ENCODE measurements around the gene GRIN2B. TPM values are rescaled to one million over a fixed set of nuclear protein-coding genes. Genes with fewer than 3 reads are reported as not detected.

Gene GRIN2B
- total RNA-seq = not detected
- 0 to 0.58 reads per million in 2 donors for total RNA-seq

- no peak for ATAC-seq
- no peaks in the 10 kb centered on the region for H3K9me3 ChIP-seq (ENCODE audit: control insufficient read depth, low read length, poor library complexity, severe bottlenecking)
- Mint-ChIP-seq H3K4me1 (peaks cover 8% of the 10 kb centered on the region), H3K27ac (no peak within 1 kb of the TSS), H3K36me3 (ENCODE audit: low read depth) (peaks cover 9% of the 10 kb centered on the region), H3K4me3 (peak within 1 kb of the TSS; percentile 71), H3K27me3 (peaks cover 70% of the 10 kb centered on the region)
- DNase-seq = no peak
These were observed at the start of gene GRIN2B for GRCh38 chr12:13981296-13981962. GRIN2B (minus strand) TSS chr12:13981602; CDS start chr12:13866208, 115,394 bp downstream.

GRCh38 chr12:14026537-14026936 lies 45.1 kb upstream of the GRIN2B start:
- no peaks in the 10 kb centered on the region for H3K4me1 Mint-ChIP-seq
- DNase-seq = no peak
- H3K36me3 Mint-ChIP-seq (ENCODE audit: low read depth) = no peaks in the 10 kb centered on the region
- no peak overlapping the region for H3K4me3 Mint-ChIP-seq
- H3K27me3 Mint-ChIP-seq = peaks cover 8% of the 10 kb centered on the region
- no peaks in the 10 kb centered on the region for H3K9me3 ChIP-seq (ENCODE audit: control insufficient read depth, low read length, poor library complexity, severe bottlenecking)
- ATAC-seq = no peak
- no peak overlapping the region for H3K27ac Mint-ChIP-seq

GRCh38 chr12:14024591-14024990 lies 43.2 kb upstream of the GRIN2B start:
- Mint-ChIP-seq H3K36me3 (ENCODE audit: low read depth) (no peaks in the 10 kb centered on the region), H3K27ac (no peak overlapping the region), H3K27me3 (peaks cover 8% of the 10 kb centered on the region), H3K4me3 (no peak overlapping the region), H3K4me1 (no peaks in the 10 kb centered on the region)
- ATAC-seq (no peak), DNase-seq (no peak)
- H3K9me3 ChIP-seq (ENCODE audit: control insufficient read depth, low read length, poor library complexity, severe bottlenecking) = no peaks in the 10 kb centered on the region

- H3K9me3 ChIP-seq (ENCODE audit: control insufficient read depth, low read length, poor library complexity, severe bottlenecking) = no peaks in the 10 kb centered on the region
- H3K4me3 Mint-ChIP-seq = no peak overlapping the region
- no peaks in the 10 kb centered on the region for H3K36me3 Mint-ChIP-seq (ENCODE audit: low read depth)
- H3K27ac Mint-ChIP-seq = no peak overlapping the region
- ATAC-seq = no peak
- no peak for DNase-seq
- H3K27me3 Mint-ChIP-seq = no peaks in the 10 kb centered on the region
- H3K4me1 Mint-ChIP-seq = no peaks in the 10 kb centered on the region
These were observed 36.7 kb upstream of the GRIN2B start for GRCh38 chr12:14018080-14018479.

GRCh38 chr12:14010989-14011388 lies 29.6 kb upstream of the GRIN2B start:
- no peaks in the 10 kb centered on the region for H3K4me1 Mint-ChIP-seq
- ATAC-seq (no peak), DNase-seq (no peak)
- H3K27ac Mint-ChIP-seq = no peak overlapping the region
- H3K4me3 Mint-ChIP-seq = no peak overlapping the region
- H3K27me3 Mint-ChIP-seq = no peaks in the 10 kb centered on the region
- H3K9me3 ChIP-seq (ENCODE audit: control insufficient read depth, low read length, poor library complexity, severe bottlenecking) = no peaks in the 10 kb centered on the region
- no peaks in the 10 kb centered on the region for H3K36me3 Mint-ChIP-seq (ENCODE audit: low read depth)

GRCh38 chr12:14007639-14008038 lies 26.2 kb upstream of the GRIN2B start:
- no peaks in the 10 kb centered on the region for H3K4me1 Mint-ChIP-seq
- H3K4me3 Mint-ChIP-seq = no peak overlapping the region
- H3K36me3 Mint-ChIP-seq (ENCODE audit: low read depth) = no peaks in the 10 kb centered on the region
- ATAC-seq (no peak), DNase-seq (no peak)
- no peak overlapping the region for H3K27ac Mint-ChIP-seq
- H3K27me3 Mint-ChIP-seq = no peaks in the 10 kb centered on the region
- H3K9me3 ChIP-seq (ENCODE audit: control insufficient read depth, low read length, poor library complexity, severe bottlenecking) = no peaks in the 10 kb centered on the region

GRCh38 chr12:13992585-13992984 lies 11.2 kb upstream of the GRIN2B start:
- H3K4me3 Mint-ChIP-seq = no peak overlapping the region
- no peaks in the 10 kb centered on the region for H3K9me3 ChIP-seq (ENCODE audit: control insufficient read depth, low read length, poor library complexity, severe bottlenecking)
- H3K27me3 Mint-ChIP-seq = peaks cover 6% of the 10 kb centered on the region
- H3K27ac Mint-ChIP-seq = no peak overlapping the region
- DNase-seq (no peak), ATAC-seq (no peak)
- no peaks in the 10 kb centered on the region for H3K36me3 Mint-ChIP-seq (ENCODE audit: low read depth)
- no peaks in the 10 kb centered on the region for H3K4me1 Mint-ChIP-seq

- no peaks in the 10 kb centered on the region for H3K9me3 ChIP-seq (ENCODE audit: control insufficient read depth, low read length, poor library complexity, severe bottlenecking)
- Mint-ChIP-seq H3K27me3 (peaks cover 6% of the 10 kb centered on the region), H3K4me3 (no peak overlapping the region), H3K27ac (no peak overlapping the region), H3K4me1 (no peaks in the 10 kb centered on the region), H3K36me3 (ENCODE audit: low read depth) (no peaks in the 10 kb centered on the region)
- ATAC-seq (no peak), DNase-seq (no peak)
These were observed 10.7 kb upstream of the GRIN2B start for GRCh38 chr12:13992106-13992505.

- H3K36me3 Mint-ChIP-seq (ENCODE audit: low read depth) = peaks cover 3% of the 10 kb centered on the region
- no peaks in the 10 kb centered on the region for H3K9me3 ChIP-seq (ENCODE audit: control insufficient read depth, low read length, poor library complexity, severe bottlenecking)
- DNase-seq = no peak
- H3K4me3 Mint-ChIP-seq = no peak overlapping the region
- peaks cover 33% of the 10 kb centered on the region for H3K27me3 Mint-ChIP-seq
- no peak for ATAC-seq
- peaks cover 3% of the 10 kb centered on the region for H3K4me1 Mint-ChIP-seq
- no peak overlapping the region for H3K27ac Mint-ChIP-seq
These were observed 4.6 kb upstream of the GRIN2B start for GRCh38 chr12:13986031-13986430.

- peak overlapping the region; percentile 13 for H3K4me3 Mint-ChIP-seq
These were observed 588 bp upstream of the GRIN2B start for GRCh38 chr12:13981990-13982389.

GRCh38 chr12:13980538-13981295 lies 685 bp downstream of the GRIN2B start:
- Mint-ChIP-seq H3K4me3 (peak overlapping the region; percentile 71), H3K27ac (no peak overlapping the region), H3K4me1 (peaks cover 8% of the 10 kb centered on the region), H3K27me3 (peaks cover 70% of the 10 kb centered on the region), H3K36me3 (ENCODE audit: low read depth) (peaks cover 9% of the 10 kb centered on the region)
- DNase-seq (no peak), ATAC-seq (no peak)
- no peaks in the 10 kb centered on the region for H3K9me3 ChIP-seq (ENCODE audit: control insufficient read depth, low read length, poor library complexity, severe bottlenecking)

More at GRCh38 chr12:13981990-13982389, 588 bp upstream of the GRIN2B start:
- Mint-ChIP-seq H3K36me3 (ENCODE audit: low read depth) (peaks cover 9% of the 10 kb centered on the region), H3K27ac (no peak overlapping the region), H3K27me3 (peaks cover 66% of the 10 kb centered on the region), H3K4me1 (peaks cover 8% of the 10 kb centered on the region)
- ATAC-seq (no peak), DNase-seq (no peak)
- no peaks in the 10 kb centered on the region for H3K9me3 ChIP-seq (ENCODE audit: control insufficient read depth, low read length, poor library complexity, severe bottlenecking)

- peaks cover 70% of the 10 kb centered on the region for H3K27me3 Mint-ChIP-seq
- peaks cover 9% of the 10 kb centered on the region for H3K36me3 Mint-ChIP-seq (ENCODE audit: low read depth)
- DNase-seq = no peak
- no peaks in the 10 kb centered on the region for H3K9me3 ChIP-seq (ENCODE audit: control insufficient read depth, low read length, poor library complexity, severe bottlenecking)
- H3K27ac Mint-ChIP-seq = no peak overlapping the region
- peaks cover 8% of the 10 kb centered on the region for H3K4me1 Mint-ChIP-seq
- peak overlapping the region; percentile 71 for H3K4me3 Mint-ChIP-seq
- no peak for ATAC-seq
These were observed 1.5 kb downstream of the GRIN2B start for GRCh38 chr12:13979772-13980378.

GRCh38 chr12:13978876-13979275 lies 2.5 kb downstream of the GRIN2B start:
- peaks cover 9% of the 10 kb centered on the region for H3K36me3 Mint-ChIP-seq (ENCODE audit: low read depth)
- H3K4me3 Mint-ChIP-seq = peak overlapping the region; percentile 10
- no peaks in the 10 kb centered on the region for H3K9me3 ChIP-seq (ENCODE audit: control insufficient read depth, low read length, poor library complexity, severe bottlenecking)
- H3K4me1 Mint-ChIP-seq = peaks cover 8% of the 10 kb centered on the region
- no peak for DNase-seq
- no peak overlapping the region for H3K27ac Mint-ChIP-seq
- ATAC-seq = no peak
- peaks cover 65% of the 10 kb centered on the region for H3K27me3 Mint-ChIP-seq
